LHCN-M2 (cell line): ENCODE measurements around the gene IFT20. TPM values are rescaled to one million over a fixed set of nuclear protein-coding genes. Genes with fewer than 3 reads are reported as not detected.

Experiments
- DNase-seq: peaks from one replicate; pipeline ENCODE4 v3.0.0-alpha.2; 2012; ENCODE audit warnings: low read depth
- polyA plus RNA-seq: library from polyadenylated mRNA; unstranded; fragments of >200 nt; gene quantifications from one replicate; pipeline ENCODE4 v1.2.1, GENCODE V29; 2012; ENCODE audit warnings: missing spikeins
- total RNA-seq: library from RNA; depleted of rRNA; stranded (reverse); fragments of >200 nt; gene quantifications from 2 replicates; pipeline ENCODE4 v1.2.3, GENCODE V29; 2014; rRNA removed

IFT20 gene, protein sequence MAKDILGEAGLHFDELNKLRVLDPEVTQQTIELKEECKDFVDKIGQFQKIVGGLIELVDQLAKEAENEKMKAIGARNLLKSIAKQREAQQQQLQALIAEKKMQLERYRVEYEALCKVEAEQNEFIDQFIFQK
- total RNA-seq = 26.5 and 27.3 TPM in 2 replicates
- 22.4 TPM for polyA plus RNA-seq

DNA sequence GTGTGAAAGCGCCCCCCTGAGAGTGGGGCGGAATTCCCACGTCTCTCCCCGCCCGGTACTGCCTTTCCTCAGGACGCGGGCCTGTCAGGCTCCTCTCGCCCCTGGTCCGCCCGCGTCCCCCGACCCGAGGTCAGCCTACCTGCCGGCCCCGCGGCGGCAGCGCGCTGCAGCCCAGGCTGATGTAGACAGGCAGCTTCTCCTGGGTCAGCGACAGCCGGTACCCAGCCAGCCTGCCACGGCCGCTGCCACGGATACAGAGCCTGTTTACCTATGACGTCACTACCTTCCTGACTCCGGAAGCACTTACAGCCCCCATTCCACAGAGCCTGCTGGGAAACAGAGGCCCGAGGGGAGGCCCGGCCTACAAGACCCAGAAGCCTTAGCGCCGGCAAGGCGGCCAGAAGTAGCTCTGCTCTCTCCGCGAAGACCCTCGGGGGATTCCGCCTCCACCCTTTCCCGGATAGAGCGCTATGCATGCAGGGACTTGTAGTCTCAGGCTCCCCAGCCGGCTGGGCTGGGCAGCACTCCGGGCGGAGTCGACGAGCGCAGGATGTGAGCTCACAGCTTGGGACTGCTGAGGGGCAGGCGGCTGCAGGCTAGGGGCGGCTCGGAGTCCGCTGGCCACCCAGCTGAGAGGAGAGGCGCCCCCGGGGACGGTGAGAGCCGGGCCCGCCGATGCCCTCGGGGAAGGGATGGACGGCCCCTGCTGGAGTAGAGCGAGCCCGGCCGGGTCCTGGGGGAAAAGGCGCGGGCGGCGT is at the start of gene IFT20, which contains the start of gene TNFAIP1:
Gene IFT20 (minus strand): TSS at position 272 of the 758 bp plus-strand sequence. CDS start 3,487 bp downstream, outside the sequence.
Gene TNFAIP1 (plus strand): TSS at position 561 of the 758 bp plus-strand sequence. CDS start 3,761 bp downstream, outside the sequence.
- peak; percentile 100 for DNase-seq

DNA sequence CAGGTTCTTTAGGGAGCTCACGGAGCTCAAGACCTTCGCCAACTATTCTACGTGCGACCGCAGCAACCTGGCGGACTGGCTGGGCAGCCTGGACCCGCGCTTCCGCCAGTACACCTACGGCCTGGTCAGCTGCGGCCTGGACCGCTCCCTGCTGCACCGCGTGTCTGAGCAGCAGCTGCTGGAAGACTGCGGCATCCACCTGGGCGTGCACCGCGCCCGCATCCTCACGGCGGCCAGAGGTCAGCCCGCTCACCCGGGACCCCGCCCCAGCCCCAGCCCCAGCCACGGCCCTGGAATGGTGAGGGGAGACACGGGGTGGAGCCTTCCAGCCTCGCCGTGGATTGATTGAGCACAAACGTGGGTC is 49.7 kb upstream of the IFT20 start:
- DNase-seq = no peak

DNA sequence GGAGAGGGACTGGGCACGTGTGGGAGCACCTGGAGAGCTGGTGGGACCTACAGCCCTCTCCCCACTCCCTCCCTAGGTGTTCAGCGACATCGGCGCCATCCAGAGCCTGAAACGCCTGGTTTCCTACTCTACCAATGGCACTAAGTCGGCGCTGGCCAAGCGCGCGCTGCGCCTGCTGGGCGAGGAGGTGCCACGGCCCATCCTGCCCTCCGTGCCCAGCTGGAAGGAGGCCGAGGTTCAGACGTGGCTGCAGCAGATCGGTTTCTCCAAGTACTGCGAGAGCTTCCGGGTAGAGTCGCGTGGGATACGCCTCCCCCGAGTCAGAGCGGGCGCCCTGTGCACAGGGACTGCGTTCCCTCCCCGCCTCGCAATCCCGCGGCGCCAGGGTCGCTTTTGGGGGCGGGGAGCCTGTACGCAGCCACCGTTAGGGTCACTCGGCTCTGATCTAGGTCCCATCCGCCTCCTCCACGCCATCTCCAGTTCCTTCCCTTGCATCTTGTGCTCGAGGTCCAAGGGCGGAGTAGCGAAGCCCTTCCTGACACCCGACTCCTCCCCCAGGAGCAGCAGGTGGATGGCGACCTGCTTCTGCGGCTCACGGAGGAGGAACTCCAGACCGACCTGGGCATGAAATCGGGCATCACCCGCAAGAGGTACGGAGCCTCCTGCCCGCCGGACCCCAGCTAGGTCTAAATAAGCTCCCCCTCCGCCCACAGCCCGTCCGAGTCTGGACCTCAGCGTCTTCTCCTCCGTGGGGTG is 49.2 kb upstream of the IFT20 start:
- DNase-seq = no peak

DNA sequence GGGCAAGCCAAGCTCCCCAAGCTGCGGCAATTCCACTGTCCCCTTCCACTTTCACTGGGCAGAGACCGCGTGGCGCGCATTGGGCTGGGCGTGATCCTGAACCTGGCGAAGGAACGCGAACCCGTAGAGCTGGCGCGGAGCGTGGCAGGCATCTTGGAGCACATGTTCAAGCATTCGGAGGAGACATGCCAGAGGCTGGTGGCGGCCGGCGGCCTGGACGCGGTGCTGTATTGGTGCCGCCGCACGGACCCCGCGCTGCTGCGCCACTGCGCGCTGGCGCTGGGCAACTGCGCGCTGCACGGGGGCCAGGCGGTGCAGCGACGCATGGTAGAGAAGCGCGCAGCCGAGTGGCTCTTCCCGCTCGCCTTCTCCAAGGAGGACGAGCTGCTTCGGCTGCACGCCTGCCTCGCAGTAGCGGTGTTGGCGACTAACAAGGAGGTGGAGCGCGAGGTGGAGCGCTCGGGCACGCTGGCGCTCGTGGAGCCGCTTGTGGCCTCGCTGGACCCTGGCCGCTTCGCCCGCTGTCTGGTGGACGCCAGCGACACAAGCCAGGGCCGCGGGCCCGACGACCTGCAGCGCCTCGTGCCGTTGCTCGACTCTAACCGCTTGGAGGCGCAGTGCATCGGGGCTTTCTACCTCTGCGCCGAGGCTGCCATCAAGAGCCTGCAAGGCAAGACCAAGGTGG is 46.0 kb upstream of the IFT20 start:
- DNase-seq = no peak

DNA sequence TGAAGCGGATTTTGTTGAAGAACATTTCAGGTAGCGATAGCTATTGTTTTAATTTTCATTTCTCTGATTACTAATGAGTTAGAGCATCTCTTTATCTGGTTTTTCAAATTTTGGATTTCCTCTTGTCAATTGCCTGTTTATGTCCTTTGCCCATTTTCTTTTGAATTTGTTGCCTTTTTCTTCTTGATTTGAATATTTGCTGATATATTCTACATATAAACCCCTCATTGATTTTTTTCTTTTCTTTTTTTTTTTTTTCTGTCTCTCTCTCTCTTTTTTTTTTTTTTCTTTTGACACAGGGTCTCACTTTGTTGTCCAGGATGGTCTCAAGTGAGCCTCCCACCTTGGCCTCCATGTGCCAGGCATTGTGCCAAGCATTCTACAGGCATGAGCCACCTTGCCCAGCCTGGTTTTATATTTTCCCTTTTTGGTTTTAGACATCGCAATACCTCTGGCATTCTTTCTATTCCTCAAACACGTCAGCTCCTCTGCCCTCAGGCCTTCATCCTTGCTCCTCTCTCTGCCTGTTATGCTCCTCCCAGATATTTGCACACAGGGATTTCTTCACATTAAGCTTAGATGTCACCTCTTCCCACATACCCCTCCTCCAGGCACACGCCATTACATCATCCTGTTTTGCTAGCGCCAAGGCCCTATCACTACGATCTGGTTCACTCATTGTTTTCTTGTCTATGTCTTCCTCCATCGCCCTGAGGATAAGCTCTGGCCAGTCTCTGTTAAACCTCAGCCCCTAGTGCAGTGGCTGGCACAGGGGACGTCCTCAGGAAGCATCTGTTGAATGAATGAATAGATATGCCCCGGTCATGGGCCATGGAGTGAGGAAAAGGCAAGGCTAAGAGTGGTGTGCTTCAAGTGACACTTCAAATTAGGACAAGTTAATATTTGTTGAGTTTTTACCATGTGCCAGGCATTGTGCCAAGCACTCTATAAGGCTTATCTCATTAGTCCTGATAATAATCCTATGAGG is 44.8 kb upstream of the IFT20 start:
- DNase-seq = no peak

DNA sequence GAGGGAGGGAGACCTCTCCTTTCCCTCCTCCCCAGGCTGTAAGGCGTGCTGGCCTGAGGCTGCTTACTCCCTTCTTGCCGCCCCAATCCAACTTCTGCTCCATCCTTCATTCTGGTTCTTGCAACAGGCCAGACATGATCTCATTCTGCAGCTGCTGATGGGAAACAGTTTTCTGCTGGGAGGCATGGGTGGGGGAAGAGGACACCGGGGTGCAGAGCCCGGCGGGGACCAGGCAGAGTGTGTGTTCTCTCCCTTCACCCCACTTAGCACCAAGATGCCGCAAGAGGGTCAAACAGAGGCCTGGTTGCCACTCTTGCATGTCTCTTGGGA is 37.6 kb upstream of the IFT20 start:
- peak; percentile 10 for DNase-seq

DNA sequence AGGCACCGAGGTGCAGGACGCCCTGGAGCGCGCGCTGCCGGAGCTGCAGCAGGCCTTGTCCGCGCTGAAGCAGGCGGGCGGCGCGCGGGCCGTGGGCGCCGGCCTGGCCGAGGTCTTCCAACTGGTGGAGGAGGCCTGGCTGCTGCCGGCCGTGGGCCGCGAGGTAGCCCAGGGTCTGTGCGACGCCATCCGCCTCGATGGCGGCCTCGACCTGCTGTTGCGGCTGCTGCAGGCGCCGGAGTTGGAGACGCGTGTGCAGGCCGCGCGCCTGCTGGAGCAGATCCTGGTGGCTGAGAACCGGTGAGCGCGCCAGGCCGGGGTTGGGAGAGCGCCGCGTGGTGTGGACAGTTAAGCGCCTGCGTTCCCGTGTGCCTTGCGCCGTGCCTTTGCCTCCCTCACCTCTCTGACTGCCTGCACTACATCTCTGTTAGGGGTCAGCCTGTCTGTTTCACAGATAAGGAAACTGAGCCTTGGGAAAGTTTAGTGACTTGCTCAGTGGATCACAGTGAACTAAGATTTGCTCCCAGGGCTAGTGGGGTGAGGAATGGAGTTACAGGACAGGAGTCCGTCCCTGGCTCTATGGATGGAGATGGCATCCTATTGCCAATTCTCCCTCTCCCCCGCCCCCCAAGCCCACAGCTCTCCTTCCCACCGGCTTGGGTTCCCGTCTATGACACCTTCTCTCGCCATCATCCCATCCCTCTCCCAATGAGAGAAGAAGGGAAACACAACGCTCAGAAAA is 37.1 kb upstream of the IFT20 start:
- peak; percentile 25 for DNase-seq

DNA sequence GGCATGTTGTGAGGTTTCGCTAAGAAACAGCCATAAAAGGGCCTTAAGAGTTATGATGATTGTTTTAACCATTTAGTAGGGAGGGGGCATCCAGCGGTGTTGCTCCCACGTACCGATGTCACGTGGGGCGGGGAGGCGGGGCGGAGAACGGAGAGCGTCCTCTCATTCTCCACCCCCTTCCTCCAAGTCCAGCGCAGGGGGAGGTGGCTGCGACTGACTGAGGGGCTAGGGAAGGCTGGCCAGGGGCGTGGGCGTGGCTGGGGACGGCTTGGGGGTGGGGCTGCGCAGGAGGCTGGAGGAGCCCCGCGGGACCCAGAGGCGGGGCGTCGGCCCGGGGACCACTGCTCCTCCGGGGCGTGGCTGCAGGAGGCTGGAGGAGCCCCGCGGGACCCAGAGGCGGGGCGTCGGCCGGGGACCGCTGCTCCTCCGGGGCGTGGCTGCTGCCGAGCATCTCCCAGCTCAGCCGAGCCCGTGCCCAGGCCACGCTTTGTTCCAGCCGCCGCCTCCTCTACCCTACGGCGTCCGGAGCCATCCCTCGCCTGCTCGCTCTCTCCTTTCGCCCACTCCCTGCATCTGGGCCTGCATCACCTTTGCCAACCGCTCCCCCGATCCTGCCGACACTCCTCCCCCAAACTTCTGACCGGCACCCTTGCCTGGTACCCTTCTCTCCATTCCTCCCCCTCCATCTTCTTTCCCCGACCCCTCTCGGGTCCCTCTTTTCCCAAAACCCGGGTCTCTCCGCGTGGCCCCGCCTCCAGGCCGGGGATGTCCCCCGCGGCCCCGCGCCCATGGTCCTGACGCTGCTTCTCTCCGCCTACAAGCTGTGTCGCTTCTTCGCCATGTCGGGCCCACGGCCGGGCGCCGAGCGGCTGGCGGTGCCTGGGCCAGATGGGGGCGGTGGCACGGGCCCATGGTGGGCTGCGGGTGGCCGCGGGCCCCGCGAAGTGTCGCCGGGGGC is 36.3 kb upstream of the IFT20 start, which contains the start of gene SARM1:
Gene SARM1 (plus strand): TSS at position 450 of the 958 bp plus-strand sequence. CDS start 339 bp downstream, at position 789.
- peak; percentile 83 for DNase-seq

DNA sequence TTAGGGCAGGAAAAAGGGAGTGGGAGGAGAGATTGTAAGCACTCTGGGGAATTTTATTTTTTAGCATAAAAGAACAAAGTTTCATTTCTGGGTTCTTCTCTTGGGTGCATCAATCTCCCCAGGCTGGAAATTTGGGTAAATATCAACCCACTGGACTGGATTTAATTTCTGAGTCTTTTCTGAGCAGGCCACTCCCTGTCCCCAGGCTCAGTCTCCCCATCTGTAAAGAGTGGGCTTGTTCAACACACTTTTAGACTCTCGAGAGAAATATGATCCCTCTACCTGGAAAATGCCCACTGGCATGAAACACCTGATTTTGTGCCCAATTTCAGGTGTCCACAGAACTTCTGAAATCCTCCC is 35.5 kb upstream of the IFT20 start:
- no peak for DNase-seq

DNA sequence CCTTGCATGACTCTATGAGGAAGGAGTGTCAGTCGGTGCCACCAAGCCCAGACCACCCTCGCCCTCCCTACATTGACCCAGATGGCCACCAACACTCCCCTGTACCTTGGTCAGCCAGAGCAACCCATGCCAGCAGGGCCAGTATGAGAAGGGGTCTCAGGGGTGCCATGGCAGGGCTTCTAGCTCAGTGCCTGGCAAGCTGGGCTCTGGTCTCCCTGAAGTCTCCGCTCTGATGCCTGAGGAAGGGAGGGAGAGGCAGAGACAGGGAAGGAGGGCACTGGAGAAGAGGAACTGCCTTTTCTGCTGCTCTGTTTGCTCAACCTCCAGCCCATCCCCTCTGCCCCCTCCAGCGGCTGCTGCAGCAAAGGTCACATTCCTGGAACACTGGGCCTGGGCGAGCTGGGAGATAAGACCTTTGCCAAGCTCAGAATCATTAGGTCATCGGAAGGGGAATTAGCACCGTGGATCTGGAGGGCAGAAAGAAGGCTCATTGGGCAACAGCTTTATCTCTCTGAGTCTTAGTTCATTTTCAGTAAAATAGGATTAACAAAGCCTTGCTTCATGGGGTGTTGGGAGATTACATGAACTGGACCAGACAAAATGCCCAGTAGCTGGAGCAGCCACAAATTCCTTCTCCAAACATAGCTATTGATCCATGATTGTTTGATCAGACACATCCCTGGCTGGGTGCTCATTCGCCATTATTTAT is 34.9 kb upstream of the IFT20 start, which contains the start of gene VTN:
Gene VTN (minus strand): TSS at position 273 of the 709 bp plus-strand sequence. CDS start 104 bp downstream, at position 169.
- peak; percentile 55 for DNase-seq

DNA sequence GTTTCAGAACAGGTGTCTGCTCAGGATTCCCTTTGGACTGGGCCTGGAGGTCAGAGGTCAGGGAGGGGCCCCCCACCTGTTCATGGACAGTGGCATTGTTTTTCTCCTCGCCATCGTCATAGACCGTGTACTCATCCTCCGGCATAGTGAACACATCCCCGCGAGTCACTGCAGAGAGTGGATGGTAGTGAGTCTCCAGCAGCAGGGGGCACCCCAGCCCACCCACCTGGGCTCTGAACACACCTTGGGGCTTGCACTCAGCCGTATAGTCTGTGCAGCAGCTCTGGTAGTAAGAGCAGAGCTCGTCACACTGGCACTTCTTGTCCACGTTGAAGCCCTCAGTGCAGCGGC is 34.4 kb upstream of the IFT20 start:
- no peak for DNase-seq

DNA sequence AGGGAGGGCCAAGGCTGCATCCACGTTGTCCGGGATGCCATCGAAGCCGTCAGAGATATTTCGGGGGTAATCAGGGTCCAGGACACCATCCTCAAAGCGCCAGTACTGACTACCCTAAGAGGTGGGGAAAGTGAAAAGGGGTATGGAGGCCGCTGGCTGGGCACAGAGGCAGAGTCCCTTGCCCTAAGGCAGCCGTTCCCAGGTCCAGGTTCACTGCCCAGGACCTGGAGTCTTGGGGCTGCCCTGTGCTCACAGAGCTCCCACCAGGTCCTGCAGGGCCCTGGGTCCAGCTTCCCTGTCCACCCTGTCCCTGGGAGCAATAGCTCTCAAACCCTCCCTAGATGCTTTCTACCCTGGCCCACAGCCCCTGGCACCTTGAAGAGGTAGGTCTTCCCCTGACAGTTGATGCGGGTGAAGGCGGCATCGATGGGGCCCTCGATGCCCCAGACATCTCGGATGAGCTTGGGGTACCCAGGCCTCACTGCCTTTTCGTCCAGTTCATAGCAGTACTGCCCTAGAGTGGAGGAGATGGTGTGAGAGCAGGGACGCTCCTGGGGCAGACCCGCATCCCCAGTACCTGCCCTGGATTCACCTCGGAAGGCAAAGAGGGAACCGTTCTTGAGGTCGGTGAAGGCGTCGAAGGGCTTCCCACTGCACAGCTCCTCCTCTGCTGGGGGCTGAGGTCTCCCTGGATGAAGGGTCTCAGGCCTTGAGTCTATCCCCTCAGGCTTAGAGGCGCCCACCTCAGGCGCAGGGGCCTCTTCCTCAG is 33.8 kb upstream of the IFT20 start:
- DNase-seq = no peak

DNA sequence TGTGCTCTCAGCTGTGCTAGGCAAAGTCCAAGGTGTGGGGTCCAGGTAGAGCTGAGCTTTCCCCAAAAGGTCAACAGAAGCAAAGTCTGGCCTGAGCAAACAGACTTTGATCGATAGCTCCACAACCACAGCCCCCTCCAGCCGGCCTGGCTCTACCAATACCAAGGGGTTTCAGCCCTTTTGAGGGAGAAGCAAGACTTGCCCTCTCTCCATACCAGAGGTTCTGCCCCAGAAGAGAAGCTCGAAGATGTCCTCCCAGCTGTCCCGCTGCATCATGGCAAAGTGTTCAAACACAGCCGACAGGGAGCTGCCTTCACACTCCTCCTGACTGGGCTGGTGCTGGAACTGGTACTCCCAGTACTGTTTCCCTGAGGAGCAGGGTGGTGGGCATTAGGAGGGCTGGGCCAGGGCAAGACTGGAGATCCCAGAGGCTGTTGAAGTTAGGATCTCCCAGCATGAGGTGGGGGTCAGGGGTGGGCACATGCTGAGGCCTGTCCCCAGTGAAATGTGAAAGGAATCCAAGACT is 33.1 kb upstream of the IFT20 start:
- DNase-seq = no peak

DNA sequence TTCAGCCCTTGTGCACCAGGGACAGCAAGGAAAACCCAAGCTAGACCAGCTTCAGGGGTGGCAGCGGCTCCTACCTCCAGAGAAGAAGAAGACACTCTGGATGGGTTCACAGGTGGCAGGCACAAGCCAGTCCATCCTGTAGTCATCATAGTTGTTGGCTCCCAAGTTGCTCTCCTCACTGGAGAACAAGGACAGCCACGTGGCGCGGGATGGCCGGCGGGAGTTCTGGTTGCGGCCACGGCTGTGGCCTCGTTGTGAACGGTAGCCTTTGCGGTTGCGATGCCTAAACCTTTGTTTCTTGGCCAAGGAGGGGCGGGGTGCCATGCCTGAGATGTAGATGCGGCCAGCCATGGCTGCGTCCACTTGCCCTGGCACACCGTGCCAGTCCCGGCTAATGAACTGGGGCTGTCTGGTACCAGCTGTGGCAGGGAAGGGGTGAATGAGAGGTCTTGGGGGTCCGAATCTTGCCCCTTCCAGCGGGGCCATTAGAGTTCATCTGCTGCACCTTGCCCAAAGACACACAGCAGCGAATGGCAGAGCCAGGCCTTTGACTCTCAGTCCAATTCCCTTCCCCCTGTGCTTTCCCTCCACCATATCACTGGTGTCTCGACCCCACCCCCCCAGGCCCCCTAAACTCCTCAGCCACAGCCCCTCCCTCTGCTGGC is 32.5 kb upstream of the IFT20 start:
- DNase-seq = no peak

DNA sequence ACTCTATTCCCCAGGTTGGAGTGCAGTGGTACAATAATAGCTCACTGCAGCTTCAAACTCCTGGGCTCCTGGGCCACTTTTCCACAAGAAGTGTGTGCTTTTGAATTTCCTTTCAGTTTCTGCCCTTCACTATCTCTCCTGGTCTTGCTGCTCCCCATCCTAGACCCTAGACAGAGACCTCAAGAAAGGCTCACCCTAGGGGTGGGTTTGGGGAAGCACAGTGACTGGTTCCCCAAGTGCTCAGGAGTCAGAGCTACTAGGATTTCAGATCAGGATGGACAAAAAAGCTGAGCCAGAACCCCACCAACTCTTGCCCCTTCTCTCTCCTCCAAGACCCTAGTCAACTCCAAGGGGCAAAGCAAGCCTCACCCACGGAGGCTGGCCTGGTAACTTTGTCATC is 31.3 kb upstream of the IFT20 start:
- no peak for DNase-seq

DNA sequence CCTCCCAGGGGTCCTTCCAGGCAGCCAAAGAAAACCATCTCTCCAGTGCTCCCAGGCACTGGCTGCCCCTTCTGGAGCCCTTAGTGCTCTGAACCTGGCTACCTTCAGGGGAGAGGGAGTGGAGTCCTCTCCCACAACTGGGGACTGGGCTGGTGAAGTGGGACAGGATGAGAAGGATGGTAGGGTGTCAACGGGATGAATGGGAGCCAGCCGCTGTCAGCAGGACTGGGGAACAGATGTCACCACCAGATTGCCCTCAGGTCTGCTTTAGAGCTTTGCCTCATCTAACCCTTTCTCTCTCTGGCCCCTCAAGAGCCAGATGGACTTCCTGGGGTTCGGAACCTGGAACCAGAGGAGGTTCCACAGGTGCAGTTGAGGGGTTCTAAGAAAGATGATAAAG is 30.2 kb upstream of the IFT20 start:
- no peak for DNase-seq
